ENCODE data around the gene CARM1.

CARM1 gene

GRCh38 chr19:10965398-10965797 lies 94.0 kb downstream of the CARM1 start:
- Histone ChIP-seq H3K36me3 (ENCODE audit: control insufficient read depth, insufficient read depth, low read length) (peaks cover 41% of the 10 kb centered on the region), H3K4me1 (ENCODE audit: control insufficient read depth, insufficient read depth, low read length, poor library complexity, severe bottlenecking) (no peaks in the 10 kb centered on the region), H3K4me3 (ENCODE audit: extremely low read depth, insufficient read depth, low read length, poor library complexity, severe bottlenecking) (no peak overlapping the region), H3K9me3 (ENCODE audit: control insufficient read depth, low read length) (no peaks in the 10 kb centered on the region), H3K27ac (ENCODE audit: low read depth, low read length, severe bottlenecking) (no peak overlapping the region)
- 95 to 100% methylated on average over 3 of the region's 6 CpGs for WGBS, 2 experiments (ENCODE audit: insufficient coverage in 2 of 2)

- Histone ChIP-seq H3K9me3 (ENCODE audit: control insufficient read depth, low read length) (no peaks in the 10 kb centered on the region), H3K4me3 (ENCODE audit: extremely low read depth, insufficient read depth, low read length, poor library complexity, severe bottlenecking) (no peak overlapping the region), H3K4me1 (ENCODE audit: control insufficient read depth, insufficient read depth, low read length, poor library complexity, severe bottlenecking) (no peaks in the 10 kb centered on the region), H3K27ac (ENCODE audit: low read depth, low read length, severe bottlenecking) (no peak overlapping the region), H3K36me3 (ENCODE audit: control insufficient read depth, insufficient read depth, low read length) (peaks cover 43% of the 10 kb centered on the region)
- 95 to 99% methylated on average over 7 of the region's 8 CpGs for WGBS, 2 experiments (ENCODE audit: insufficient coverage in 2 of 2)
Observed at GRCh38 chr19:10966809-10967208, 95.5 kb downstream of the CARM1 start.

- Histone ChIP-seq H3K36me3 (ENCODE audit: control insufficient read depth, insufficient read depth, low read length) (peaks cover 48% of the 10 kb centered on the region), H3K4me3 (ENCODE audit: extremely low read depth, insufficient read depth, low read length, poor library complexity, severe bottlenecking) (no peak overlapping the region), H3K9me3 (ENCODE audit: control insufficient read depth, low read length) (no peaks in the 10 kb centered on the region), H3K27ac (ENCODE audit: low read depth, low read length, severe bottlenecking) (no peak overlapping the region), H3K4me1 (ENCODE audit: control insufficient read depth, insufficient read depth, low read length, poor library complexity, severe bottlenecking) (no peaks in the 10 kb centered on the region)
- WGBS, 2 experiments (ENCODE audit: insufficient coverage in 2 of 2), result 86 to 87% methylated on average over 8 of the region's 10 CpGs
Observed at GRCh38 chr19:10968527-10969135, 97.3 kb downstream of the CARM1 start.

- no peak overlapping the region for H3K4me3 ChIP-seq (ENCODE audit: extremely low read depth, insufficient read depth, low read length, poor library complexity, severe bottlenecking)
- WGBS, 2 experiments (ENCODE audit: insufficient coverage in 2 of 2), result 96 to 97% methylated on average over 6 to 7 of the region's 8 CpGs
- peaks cover under 1% of the 10 kb centered on the region for H3K4me1 ChIP-seq (ENCODE audit: control insufficient read depth, insufficient read depth, low read length, poor library complexity, severe bottlenecking)
- no peaks in the 10 kb centered on the region for H3K9me3 ChIP-seq (ENCODE audit: control insufficient read depth, low read length)
- peaks cover 40% of the 10 kb centered on the region for H3K36me3 ChIP-seq (ENCODE audit: control insufficient read depth, insufficient read depth, low read length)
- H3K27ac ChIP-seq (ENCODE audit: low read depth, low read length, severe bottlenecking), result no peak overlapping the region
Observed at GRCh38 chr19:10971107-10971726, 99.9 kb downstream of the CARM1 start.
